MM.1S (cell line): ENCODE results near the gene CBX8.

ENCODE experiments used
- EZH2 ChIP-seq: fragments of 300-600 bp; sonication (generic); optimal IDR thresholded peaks from 2 replicates; pipeline ENCODE3; 2017; ENCODE audit warnings: low read depth, mild to moderate bottlenecking, antibody characterized with exemption, low read length, mixed read lengths
- EZH2phosphoT487 ChIP-seq: fragments of 300-600 bp; sonication (generic); IDR thresholded peaks from 2 replicates; pipeline ENCODE4 v1.6.1; 2018; ENCODE audit warnings: antibody characterized with exemption, low read length
- TF ChIP-seq, protein P1 (sequence below): fragments of 300-600 bp; sonication (generic); IDR thresholded peaks from 2 replicates; pipeline ENCODE4 v1.5.1; 2016; ENCODE audit warnings: antibody characterized with exemption, low read length, mixed read lengths

GRCh38 chr17:79824234-79824633 is 27.4 kb upstream of the CBX8 start:
- TF ChIP-seq, protein P1, sequence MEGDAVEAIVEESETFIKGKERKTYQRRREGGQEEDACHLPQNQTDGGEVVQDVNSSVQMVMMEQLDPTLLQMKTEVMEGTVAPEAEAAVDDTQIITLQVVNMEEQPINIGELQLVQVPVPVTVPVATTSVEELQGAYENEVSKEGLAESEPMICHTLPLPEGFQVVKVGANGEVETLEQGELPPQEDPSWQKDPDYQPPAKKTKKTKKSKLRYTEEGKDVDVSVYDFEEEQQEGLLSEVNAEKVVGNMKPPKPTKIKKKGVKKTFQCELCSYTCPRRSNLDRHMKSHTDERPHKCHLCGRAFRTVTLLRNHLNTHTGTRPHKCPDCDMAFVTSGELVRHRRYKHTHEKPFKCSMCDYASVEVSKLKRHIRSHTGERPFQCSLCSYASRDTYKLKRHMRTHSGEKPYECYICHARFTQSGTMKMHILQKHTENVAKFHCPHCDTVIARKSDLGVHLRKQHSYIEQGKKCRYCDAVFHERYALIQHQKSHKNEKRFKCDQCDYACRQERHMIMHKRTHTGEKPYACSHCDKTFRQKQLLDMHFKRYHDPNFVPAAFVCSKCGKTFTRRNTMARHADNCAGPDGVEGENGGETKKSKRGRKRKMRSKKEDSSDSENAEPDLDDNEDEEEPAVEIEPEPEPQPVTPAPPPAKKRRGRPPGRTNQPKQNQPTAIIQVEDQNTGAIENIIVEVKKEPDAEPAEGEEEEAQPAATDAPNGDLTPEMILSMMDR = no peak
- no peak for TF ChIP-seq EZH2
- TF ChIP-seq EZH2phosphoT487 = no peak
